SKM-1 (cell line): ENCODE data around the gene COX14.
"Not testable (repeated sequence)": the region's sequence is repeated elsewhere in the genome, so short reads cannot be mapped to it uniquely, and the experiment has no call there.

ENCODE experiments used
- DNase-seq: peaks from one replicate; lab custom pipeline; 2025; ENCODE audit not compliant: unreplicated experiment; lab: John Stamatoyannopoulos, UW

Gene COX14

GRCh38 chr12:50111693-50112455 lies at the start of gene COX14:
TSS of gene COX14 (plus strand) at chr12:50112236. CDS start at chr12:50120044, 7,808 bp downstream.
- DNase-seq: peak; percentile 99

DNA sequence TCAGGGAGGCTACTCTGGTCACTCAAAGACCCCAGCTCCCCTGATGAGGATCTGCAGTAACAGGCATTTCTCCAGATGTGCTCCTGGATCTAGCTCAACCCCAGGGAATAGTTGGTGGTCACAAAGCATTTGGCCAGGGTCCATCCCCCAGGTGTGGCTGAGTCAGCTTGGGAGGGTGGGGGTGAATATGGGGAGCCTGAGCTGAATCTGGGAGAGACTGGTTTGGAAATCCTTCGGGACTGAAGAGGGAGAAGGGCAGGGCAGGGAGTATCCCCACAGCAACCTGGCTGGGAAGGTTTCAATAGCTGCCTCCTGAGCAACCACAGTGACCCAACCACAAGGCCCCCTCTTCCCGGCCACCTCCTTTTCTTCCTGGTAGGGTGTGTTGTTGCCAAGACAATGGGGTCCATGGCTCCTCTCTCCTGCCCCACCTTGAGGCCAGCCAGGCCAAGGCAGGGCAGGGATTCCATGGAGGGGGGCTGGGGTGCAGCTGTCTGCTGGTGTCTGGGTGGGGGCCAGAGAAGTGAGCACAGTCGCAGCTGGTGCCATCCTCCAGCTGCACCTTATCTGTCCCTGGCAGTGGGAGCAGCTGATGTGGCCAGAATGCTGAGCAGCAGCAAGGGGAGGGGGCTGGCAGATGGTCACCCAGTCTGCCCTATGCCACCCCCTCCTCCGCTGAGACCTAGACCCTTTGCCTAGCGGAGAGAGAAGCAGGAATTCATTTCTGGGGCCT lies 49.1 kb upstream of the COX14 start:
- no peak for DNase-seq

- no peak for DNase-seq
These were observed 46.2 kb upstream of the COX14 start for GRCh38 chr12:50065726-50066310.

DNA sequence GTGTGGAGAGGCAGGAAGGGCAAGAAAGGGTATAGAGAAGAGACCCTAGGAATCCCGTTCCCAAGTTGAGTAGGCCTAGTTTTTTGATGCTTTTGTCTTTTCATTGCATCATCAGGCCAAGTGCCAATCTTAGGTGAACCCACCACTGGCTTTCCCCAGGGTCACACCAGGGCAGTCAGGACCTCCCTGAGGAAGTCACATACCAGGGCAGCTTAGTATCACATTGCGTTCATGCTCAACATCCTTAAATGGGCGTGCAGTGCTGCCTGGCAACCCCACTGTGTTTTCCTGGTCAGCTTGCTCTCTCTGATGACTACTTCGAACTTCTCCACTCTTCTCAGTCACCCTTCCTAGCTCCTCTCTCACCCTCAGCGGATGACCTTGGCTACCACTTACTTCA lies 45.6 kb upstream of the COX14 start:
- no peak for DNase-seq

- DNase-seq: no peak
These were observed 43.0 kb upstream of the COX14 start for GRCh38 chr12:50069069-50069468.

- no peak for DNase-seq
These were observed 42.5 kb upstream of the COX14 start for GRCh38 chr12:50069539-50069938.

DNA sequence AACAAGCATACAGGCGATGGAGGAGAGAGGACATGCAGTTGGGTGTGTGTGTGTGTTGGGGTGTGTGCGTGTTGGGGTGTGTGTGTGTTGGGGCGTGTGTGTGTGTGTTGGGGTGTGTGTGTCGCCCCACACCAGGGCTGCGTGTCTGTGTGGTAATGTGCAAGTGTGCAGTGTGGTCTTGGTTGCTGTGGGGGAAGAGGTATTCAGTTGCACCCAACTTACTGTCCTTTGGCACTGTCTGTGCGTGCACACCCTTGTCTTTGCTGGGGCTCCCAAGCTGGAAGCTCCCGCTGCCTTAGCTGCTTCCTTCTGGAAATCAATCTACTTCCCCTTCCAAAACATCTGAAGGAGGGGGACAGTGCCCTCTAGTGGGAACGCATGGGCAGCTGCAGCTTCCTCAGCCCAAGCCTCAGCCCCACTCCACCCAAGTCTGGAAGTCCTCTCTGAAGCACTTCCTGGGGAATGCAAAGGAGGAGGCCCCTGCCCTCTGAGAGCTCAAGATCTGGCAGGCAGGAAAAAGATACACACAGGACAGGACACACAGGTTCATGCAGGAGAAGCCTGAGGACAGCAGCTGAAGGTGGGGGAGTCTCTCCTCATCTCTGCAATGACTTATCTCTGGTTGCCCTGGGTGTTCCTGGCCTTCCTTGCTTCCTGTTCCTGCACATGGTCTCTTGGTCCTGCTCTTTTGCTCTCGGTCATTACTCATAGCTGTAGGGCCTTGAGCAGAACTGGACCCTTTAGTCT lies 41.5 kb upstream of the COX14 start:
- DNase-seq: peak; percentile 49

DNA sequence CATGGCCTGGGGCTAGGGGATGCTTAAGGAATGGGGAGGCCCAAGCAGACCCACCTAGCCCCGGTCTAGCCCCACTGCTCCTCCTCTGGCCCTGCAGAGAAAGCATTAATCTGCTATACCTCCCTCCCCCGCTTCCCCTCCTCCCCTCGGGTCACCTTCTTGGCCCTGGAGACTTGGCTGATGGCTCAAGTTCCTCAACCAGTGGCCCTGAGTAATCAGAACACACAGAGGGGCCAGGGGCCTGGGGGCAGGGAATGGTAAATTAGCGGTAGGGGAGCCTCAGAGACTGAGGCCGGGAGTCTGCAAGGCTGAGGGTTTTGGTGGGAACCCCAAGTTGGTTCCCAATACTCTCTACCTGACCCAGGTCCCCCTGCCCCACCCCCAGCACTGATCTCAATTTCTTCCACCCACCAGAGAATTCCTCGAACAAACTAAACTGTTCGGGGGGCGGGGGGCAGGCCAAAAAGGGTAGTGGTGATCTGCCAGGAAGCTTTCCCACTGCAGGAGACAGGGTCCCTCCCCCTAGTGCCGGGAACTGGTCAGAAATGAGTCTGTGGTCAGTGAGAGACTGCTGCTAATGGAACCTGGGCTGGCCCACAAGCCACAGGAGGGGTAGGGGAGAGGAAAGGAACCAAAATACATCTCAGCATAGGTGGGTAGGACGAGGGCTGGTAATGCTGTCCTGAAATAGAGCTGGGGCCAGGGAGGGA lies 39.7 kb upstream of the COX14 start:
- no peak for DNase-seq

DNA sequence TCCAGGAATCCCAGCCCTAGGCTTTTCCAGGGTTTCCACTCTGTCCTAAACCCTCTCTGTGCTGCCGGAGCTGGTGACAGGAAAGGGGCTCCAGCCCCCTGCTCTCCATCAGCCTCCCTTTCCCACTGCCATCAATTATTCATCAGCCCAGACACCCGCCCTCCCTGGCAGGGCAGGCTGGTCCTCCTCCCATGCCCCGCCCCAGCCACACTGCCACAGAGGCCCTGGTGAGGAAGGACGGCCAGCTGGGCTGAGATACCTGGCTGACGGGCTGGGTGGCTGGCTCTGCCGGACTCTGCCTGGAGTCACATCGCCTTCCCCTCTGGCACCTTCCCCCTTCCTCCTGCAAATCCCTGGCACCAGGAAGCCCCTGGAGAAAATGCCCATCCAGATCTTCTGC lies 38.8 kb upstream of the COX14 start:
- DNase-seq: no peak

DNA sequence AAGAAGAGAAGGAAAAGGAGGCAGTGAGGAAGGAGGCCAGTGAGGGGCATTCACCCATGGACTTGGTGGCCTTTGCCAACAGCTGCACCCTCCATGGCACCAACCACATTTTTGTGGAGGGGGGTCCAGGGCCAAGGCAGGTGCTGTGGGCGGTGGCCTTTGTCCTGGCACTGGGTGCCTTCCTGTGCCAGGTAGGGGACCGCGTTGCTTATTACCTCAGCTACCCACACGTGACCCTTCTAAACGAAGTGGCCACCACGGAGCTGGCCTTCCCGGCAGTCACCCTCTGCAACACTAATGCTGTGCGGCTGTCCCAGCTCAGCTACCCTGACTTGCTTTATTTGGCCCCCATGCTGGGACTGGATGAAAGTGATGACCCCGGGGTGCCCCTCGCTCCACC lies 38.3 kb upstream of the COX14 start:
- DNase-seq: no peak

GRCh38 chr12:50074936-50075807 lies 36.9 kb upstream of the COX14 start:
- DNase-seq: peak; percentile 26

GRCh38 chr12:50075808-50076170 lies 36.2 kb upstream of the COX14 start:
- DNase-seq: no peak

DNA sequence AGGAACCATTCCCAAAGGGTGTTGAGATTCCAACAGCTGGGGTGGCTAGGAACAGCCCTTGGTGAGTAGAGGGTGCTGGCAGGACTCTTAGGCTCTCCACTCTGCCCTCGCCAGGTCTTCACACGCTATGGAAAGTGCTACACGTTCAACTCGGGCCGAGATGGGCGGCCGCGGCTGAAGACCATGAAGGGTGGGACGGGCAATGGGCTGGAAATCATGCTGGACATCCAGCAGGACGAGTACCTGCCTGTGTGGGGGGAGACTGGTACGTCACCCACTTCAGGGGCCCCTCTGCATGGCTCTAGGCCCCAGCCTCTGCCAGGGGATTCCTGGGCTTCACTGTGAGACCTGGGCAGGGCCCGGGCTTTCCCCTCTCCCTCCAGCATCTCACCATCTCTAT lies 34.9 kb upstream of the COX14 start:
- no peak for DNase-seq

- DNase-seq: no peak
These were observed 33.8 kb upstream of the COX14 start for GRCh38 chr12:50078281-50078680.

- no peak for DNase-seq
These were observed 32.3 kb upstream of the COX14 start for GRCh38 chr12:50079771-50080170.

DNA sequence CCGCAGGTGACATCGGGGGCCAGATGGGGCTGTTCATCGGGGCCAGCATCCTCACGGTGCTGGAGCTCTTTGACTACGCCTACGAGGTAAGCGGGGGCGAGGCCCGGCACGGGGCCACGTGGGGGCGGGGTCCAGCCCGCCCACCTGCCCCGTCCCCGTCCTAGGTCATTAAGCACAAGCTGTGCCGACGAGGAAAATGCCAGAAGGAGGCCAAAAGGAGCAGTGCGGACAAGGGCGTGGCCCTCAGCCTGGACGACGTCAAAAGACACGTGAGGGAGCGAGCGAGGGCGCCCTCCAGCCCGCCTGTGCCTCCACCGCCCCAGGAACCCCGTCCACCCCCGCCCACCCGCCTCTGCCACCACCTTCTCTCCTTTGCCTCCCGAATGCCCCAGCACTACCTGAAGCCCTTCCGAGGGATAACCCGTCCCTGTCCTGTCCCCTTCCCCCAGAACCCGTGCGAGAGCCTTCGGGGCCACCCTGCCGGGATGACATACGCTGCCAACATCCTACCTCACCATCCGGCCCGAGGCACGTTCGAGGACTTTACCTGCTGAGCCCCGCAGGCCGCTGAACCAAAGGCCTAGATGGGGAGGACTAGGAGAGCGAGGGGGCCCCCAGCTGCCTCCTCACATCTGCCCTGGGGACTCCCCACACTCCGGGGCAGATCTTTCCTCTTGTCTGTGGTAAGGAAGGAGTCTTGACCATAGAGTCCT lies 30.8 kb upstream of the COX14 start:
- DNase-seq: no peak

DNA sequence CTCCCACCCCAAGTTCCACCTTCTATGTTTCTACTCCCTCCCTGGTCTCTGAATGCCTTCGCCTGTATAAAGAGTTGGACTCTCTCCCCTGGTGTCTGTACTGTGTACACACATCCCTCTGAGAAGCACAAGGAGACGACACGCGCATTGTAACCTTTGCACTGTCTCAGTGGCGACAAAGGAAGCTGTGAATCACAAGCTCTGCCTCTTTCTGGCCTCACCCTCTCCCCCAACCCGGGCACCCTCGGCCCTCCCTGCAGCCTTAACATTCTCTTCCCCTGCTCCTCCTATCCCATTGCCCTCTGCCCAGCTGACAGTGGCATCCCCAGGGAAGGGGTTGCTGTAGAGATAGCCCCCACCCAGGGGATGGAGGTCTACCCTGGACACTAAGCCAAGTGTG lies 29.4 kb upstream of the COX14 start:
- no peak for DNase-seq

- DNase-seq: no peak
These were observed 28.7 kb upstream of the COX14 start for GRCh38 chr12:50083301-50083700.

DNA sequence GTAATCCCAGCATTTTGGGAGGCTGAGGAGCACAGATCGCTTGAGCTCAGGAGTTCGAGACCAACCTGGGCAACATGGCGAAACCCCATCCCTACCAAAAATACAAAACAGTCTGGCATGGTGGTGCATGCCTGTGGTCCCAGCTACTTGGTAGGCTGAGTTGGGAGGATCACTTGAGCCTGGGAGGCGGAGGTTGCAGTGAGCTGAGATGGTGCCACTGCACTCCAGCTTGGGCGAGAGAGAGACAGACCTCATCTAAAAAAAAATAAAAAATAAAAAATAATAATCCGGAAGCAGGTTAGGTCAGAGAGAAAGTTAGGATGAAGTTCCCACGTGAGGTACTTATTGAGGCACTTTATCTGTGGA lies 27.6 kb upstream of the COX14 start:
- not testable (repeated sequence) for DNase-seq
